HEK293 (cell line): ENCODE measurements around the gene TRAF2.

Experiments used
- CTCF ChIA-PET: fragments of 350-600 bp; formaldehyde crosslinking; extraction: SDS; loops from one replicate; lab custom pipeline; 2021; ENCODE audit warnings: antibody characterized with exemption; lab: Yijun Ruan, JAX
- POLR2A ChIA-PET: fragments of 300-600 bp; formaldehyde crosslinking; extraction: SDS; loops from one replicate; lab custom pipeline; 2020; ENCODE audit warnings: antibody characterized with exemption, inconsistent platforms; lab: Yijun Ruan, JAX
- H3K27ac ChIP-seq: fragments of 200-500 bp; sonication (Bioruptor generic); 2 replicates; pipeline ENCODE4 v1.5.1; 2014; ENCODE audit warnings: low read depth, low read length, control low read depth, inconsistent platforms; ENCODE audit errors: extremely low read depth
- H3K36me3 ChIP-seq, 2 experiments: fragments of 200-500 bp in 1 of 2; sonication (Bioruptor generic) in 1 of 2; 1 replicate in 1 of 2; 2 replicates in 1 of 2; pipeline ENCODE4 v1.5.1; 2014 to 2017; ENCODE audit warnings: inconsistent platforms in 2 of 2, low read length in 2 of 2; ENCODE audit not compliant: control insufficient read depth in 2 of 2, insufficient read depth in 1 of 2
- H3K4me1 ChIP-seq: fragments of 200-500 bp; sonication (Bioruptor generic); 2 replicates; pipeline ENCODE4 v1.5.1; 2014; ENCODE audit warnings: mild to moderate bottlenecking, low read length, inconsistent platforms; ENCODE audit not compliant: control insufficient read depth, insufficient read depth
- H3K4me3 ChIP-seq: 2 replicates; pipeline ENCODE4 v1.5.1; 2011; ENCODE audit warnings: low read depth, mild to moderate bottlenecking, control low read depth, low read length, moderate library complexity
- H3K9me3 ChIP-seq: fragments of 200-500 bp; sonication (Bioruptor generic); 2 replicates; pipeline ENCODE4 v1.5.1; 2014; ENCODE audit warnings: low read depth, low read length, inconsistent platforms; ENCODE audit not compliant: control insufficient read depth, insufficient read depth
- FEZF1 ChIP-seq: fragments of 450-650 bp; formaldehyde crosslinking; IDR thresholded peaks from 2 replicates; pipeline ENCODE4 v1.5.1; 2016; ENCODE audit warnings: missing biosample characterization, missing genetic modification characterization
- HOXD13 ChIP-seq: sonication (generic); formaldehyde crosslinking; IDR thresholded peaks from 2 replicates; pipeline ENCODE4 v1.8.0; 2022; ENCODE audit warnings: missing genetic modification reagents, borderline replicate concordance
- KLF1 ChIP-seq: fragments of 450-650 bp; formaldehyde crosslinking; IDR thresholded peaks from 2 replicates; pipeline ENCODE4 v1.5.1; 2016; ENCODE audit warnings: missing biosample characterization, missing genetic modification characterization
- KLF17 ChIP-seq: fragments of 450-650 bp; formaldehyde crosslinking; IDR thresholded peaks from 2 replicates; pipeline ENCODE4 v1.5.1; 2016; ENCODE audit warnings: missing biosample characterization, missing genetic modification characterization
- KLF8 ChIP-seq: fragments of 450-650 bp; formaldehyde crosslinking; IDR thresholded peaks from 2 replicates; pipeline ENCODE4 v1.5.1; 2016; ENCODE audit warnings: missing biosample characterization, missing genetic modification characterization
- PRDM10 ChIP-seq: fragments of 450-650 bp; formaldehyde crosslinking; IDR thresholded peaks from 2 replicates; pipeline ENCODE4 v1.5.1; 2016; ENCODE audit warnings: missing biosample characterization, missing genetic modification characterization
- RBAK ChIP-seq: fragments of 450-650 bp; formaldehyde crosslinking; IDR thresholded peaks from 2 replicates; pipeline ENCODE4 v1.5.1; 2016; ENCODE audit warnings: missing biosample characterization, missing genetic modification characterization
- REPIN1 ChIP-seq: fragments of 450-650 bp; formaldehyde crosslinking; IDR thresholded peaks from 2 replicates; pipeline ENCODE4 v1.5.1; 2017; ENCODE audit warnings: missing biosample characterization, missing genetic modification characterization, low read depth
- SCRT1 ChIP-seq: fragments of 450-650 bp; formaldehyde crosslinking; IDR thresholded peaks from 2 replicates; pipeline ENCODE4 v1.5.1; 2016; ENCODE audit warnings: missing biosample characterization, missing genetic modification characterization, borderline replicate concordance
- WT1 ChIP-seq: fragments of 450-650 bp; formaldehyde crosslinking; IDR thresholded peaks from 2 replicates; pipeline ENCODE4 v1.5.1; 2016; ENCODE audit warnings: missing biosample characterization, missing genetic modification characterization
- YY2 ChIP-seq: fragments of 450-650 bp; formaldehyde crosslinking; IDR thresholded peaks from 2 replicates; pipeline ENCODE4 v1.5.1; 2016; ENCODE audit warnings: missing biosample characterization, missing genetic modification characterization
- ZNF121 ChIP-seq: fragments of 450-650 bp; formaldehyde crosslinking; IDR thresholded peaks from 2 replicates; pipeline ENCODE4 v1.5.1; 2016; ENCODE audit warnings: missing biosample characterization, missing genetic modification characterization
- ZNF324 ChIP-seq: fragments of 450-650 bp; formaldehyde crosslinking; IDR thresholded peaks from 2 replicates; pipeline ENCODE4 v1.5.1; 2016; ENCODE audit warnings: missing biosample characterization, missing genetic modification characterization
- ZNF37A ChIP-seq: fragments of 450-650 bp; IDR thresholded peaks from 2 replicates; pipeline ENCODE4 v1.5.1; 2018; ENCODE audit warnings: missing biosample characterization, missing genetic modification characterization
- ZNF548 ChIP-seq: fragments of 450-650 bp; formaldehyde crosslinking; IDR thresholded peaks from 2 replicates; pipeline ENCODE4 v1.5.1; 2016; ENCODE audit warnings: missing biosample characterization, missing genetic modification characterization
- ZNF571 ChIP-seq: fragments of 450-650 bp; formaldehyde crosslinking; IDR thresholded peaks from 2 replicates; pipeline ENCODE4 v1.5.0; 2017; ENCODE audit warnings: missing biosample characterization, missing genetic modification characterization
- ZNF585B ChIP-seq: fragments of 450-650 bp; formaldehyde crosslinking; IDR thresholded peaks from 2 replicates; pipeline ENCODE4 v1.5.1; 2016; ENCODE audit warnings: missing biosample characterization, missing genetic modification characterization
- ZNF610 ChIP-seq: fragments of 450-650 bp; formaldehyde crosslinking; IDR thresholded peaks from 2 replicates; pipeline ENCODE4 v1.5.1; 2016; ENCODE audit warnings: missing biosample characterization, missing genetic modification characterization, borderline replicate concordance
- ZNF776 ChIP-seq: fragments of 450-650 bp; formaldehyde crosslinking; IDR thresholded peaks from 2 replicates; pipeline ENCODE4 v1.5.0; 2017; ENCODE audit warnings: missing biosample characterization, missing genetic modification characterization, borderline replicate concordance
- ZNF777 ChIP-seq: fragments of 450-650 bp; formaldehyde crosslinking; IDR thresholded peaks from 2 replicates; pipeline ENCODE4 v1.5.1; 2017; ENCODE audit warnings: missing biosample characterization, missing genetic modification characterization, borderline replicate concordance
- TF ChIP-seq, protein P1 (sequence below): fragments of 450-650 bp; formaldehyde crosslinking; IDR thresholded peaks from 2 replicates; pipeline ENCODE4 v1.5.1; 2016; ENCODE audit warnings: missing biosample characterization, missing genetic modification characterization

The TRAF2 gene

GRCh38 chr9:136844761-136845464 is 41.4 kb upstream of the TRAF2 start:
- Histone ChIP-seq H3K4me1 (0 out of 2 replicates have a peak, but pooled peaks cover 6% of the 10 kb centered on the region), H3K27ac (no peak overlapping the region), H3K4me3 (no peak overlapping the region), H3K9me3 (no peaks in the 10 kb centered on the region), H3K36me3 (peaks cover 0 to 11% of the 10 kb centered on the region in 2 experiments; a peak in 1 of 3 replicates)
- TF ChIP-seq, protein P1, sequence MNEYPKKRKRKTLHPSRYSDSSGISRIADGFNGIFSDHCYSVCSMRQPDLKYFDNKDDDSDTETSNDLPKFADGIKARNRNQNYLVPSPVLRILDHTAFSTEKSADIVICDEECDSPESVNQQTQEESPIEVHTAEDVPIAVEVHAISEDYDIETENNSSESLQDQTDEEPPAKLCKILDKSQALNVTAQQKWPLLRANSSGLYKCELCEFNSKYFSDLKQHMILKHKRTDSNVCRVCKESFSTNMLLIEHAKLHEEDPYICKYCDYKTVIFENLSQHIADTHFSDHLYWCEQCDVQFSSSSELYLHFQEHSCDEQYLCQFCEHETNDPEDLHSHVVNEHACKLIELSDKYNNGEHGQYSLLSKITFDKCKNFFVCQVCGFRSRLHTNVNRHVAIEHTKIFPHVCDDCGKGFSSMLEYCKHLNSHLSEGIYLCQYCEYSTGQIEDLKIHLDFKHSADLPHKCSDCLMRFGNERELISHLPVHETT (tag by site-specific recombination): no peak
- TF ChIP-seq ZNF548 (tag by site-specific recombination) (no peak), ZNF776 (tag by site-specific recombination) (no peak), HOXD13 (CRISPR knock-in tag) (no peak), KLF17 (tag by site-specific recombination) (no peak)
- CTCF ChIA-PET: interaction anchor here (1.0 to 2.9 kb wide), 8 partner anchors 15 to 190 kb away, joined by 3 to 14 read pairs (median 4); no protein-coding TSS in a partner anchor
- POLR2A ChIA-PET: interaction anchor here (3.7 kb wide), 1 partner anchor 45 kb away, joined by 17 read pairs; no protein-coding TSS in a partner anchor

- Histone ChIP-seq H3K27ac (no peak overlapping the region), H3K9me3 (no peaks in the 10 kb centered on the region), H3K4me3 (no peak overlapping the region), H3K36me3 (peaks cover 0 to 13% of the 10 kb centered on the region in 2 experiments; a peak in 1 of 3 replicates), H3K4me1 (0 out of 2 replicates have a peak, but pooled peaks cover 8% of the 10 kb centered on the region)
- ChIA-PET CTCF (interaction anchor here (1.1 to 1.5 kb wide), 2 partner anchors 57 to 190 kb away, joined by 5 to 6 read pairs; no protein-coding TSS in a partner anchor), POLR2A (no interaction called here)
- TF ChIP-seq REPIN1 (no peak), YY2 (tag by site-specific recombination) (no peak), ZNF610 (no peak), ZNF777 (tag by site-specific recombination) (no peak), ZNF121 (tag by site-specific recombination) (no peak), PRDM10 (tag by site-specific recombination) (no peak), ZNF571 (tag by site-specific recombination) (no peak), FEZF1 (tag by site-specific recombination) (no peak), ZNF585B (tag by site-specific recombination) (no peak), WT1 (tag by site-specific recombination) (no peak), SCRT1 (tag by site-specific recombination) (no peak), ZNF37A (tag by site-specific recombination) (no peak), KLF1 (tag by site-specific recombination) (no peak), KLF8 (no peak), RBAK (tag by site-specific recombination) (no peak), ZNF324 (no peak)
Measured at GRCh38 chr9:136845465-136846260, 40.7 kb upstream of the TRAF2 start.
